Stimulated activated CD4-positive, alpha-beta T cell treated with anti-CD3 and anti-CD28 coated beads, Interleukin-12 subunit alpha, Interleukin-12 subunit beta, amount 100 ng/mL, for 4 hours (primary cell): ENCODE measurements around the gene NIF3L1.

Experiments
- DNase-seq: peaks from one replicate; pipeline ENCODE4 v3.0.0-alpha.2; 2020

NIF3L1 gene

GRCh38 chr2:200888704-200889625 is at the start of gene NIF3L1, which contains the start of gene PPIL3:
NIF3L1 (plus strand) TSS chr2:200889371; CDS start chr2:200891944, 2,573 bp downstream.
PPIL3 (minus strand) TSS chr2:200889077; CDS start chr2:200887615, 1,462 bp downstream.
- peak; percentile 95 for DNase-seq

GRCh38 chr2:200839513-200839912 is 49.7 kb upstream of the NIF3L1 start:
- no peak for DNase-seq

GRCh38 chr2:200843993-200844948 is 44.9 kb upstream of the NIF3L1 start:
- no peak for DNase-seq

GRCh38 chr2:200845194-200845593 is 44.0 kb upstream of the NIF3L1 start:
- no peak for DNase-seq

- DNase-seq = no peak
Observed at GRCh38 chr2:200845669-200846325, 43.4 kb upstream of the NIF3L1 start.

- DNase-seq = no peak
Observed at GRCh38 chr2:200847269-200847668, 41.9 kb upstream of the NIF3L1 start.

- DNase-seq = no peak
Observed at GRCh38 chr2:200847939-200848338, 41.2 kb upstream of the NIF3L1 start.

GRCh38 chr2:200850512-200851256 is 38.5 kb upstream of the NIF3L1 start:
- DNase-seq = no peak

- no peak for DNase-seq
Observed at GRCh38 chr2:200851398-200852248, 37.5 kb upstream of the NIF3L1 start.

- no peak for DNase-seq
Observed at GRCh38 chr2:200852605-200853004, 36.6 kb upstream of the NIF3L1 start.

GRCh38 chr2:200856806-200857205 is 32.4 kb upstream of the NIF3L1 start:
- DNase-seq = no peak

GRCh38 chr2:200860092-200860795 is 28.9 kb upstream of the NIF3L1 start:
- DNase-seq = no peak

GRCh38 chr2:200861617-200862155 is 27.5 kb upstream of the NIF3L1 start:
- no peak for DNase-seq

- peak; percentile 34 for DNase-seq
Observed at GRCh38 chr2:200862532-200863000, 26.6 kb upstream of the NIF3L1 start.

GRCh38 chr2:200863782-200864175 is 25.4 kb upstream of the NIF3L1 start:
- no peak for DNase-seq

- DNase-seq = peak; percentile 96
Observed at GRCh38 chr2:200864176-200865034, 24.8 kb upstream of the NIF3L1 start, which contains the start of gene CLK1. CLK1 (minus strand) TSS chr2:200864658; CDS start chr2:200861862, 2,796 bp downstream.

- no peak for DNase-seq
Observed at GRCh38 chr2:200869014-200869413, 20.2 kb upstream of the NIF3L1 start.

- no peak for DNase-seq
Observed at GRCh38 chr2:200871151-200871550, 18.0 kb upstream of the NIF3L1 start.

GRCh38 chr2:200873560-200873959 is 15.6 kb upstream of the NIF3L1 start:
- no peak for DNase-seq
